ENCODE results near the gene DTD1.

DNA sequence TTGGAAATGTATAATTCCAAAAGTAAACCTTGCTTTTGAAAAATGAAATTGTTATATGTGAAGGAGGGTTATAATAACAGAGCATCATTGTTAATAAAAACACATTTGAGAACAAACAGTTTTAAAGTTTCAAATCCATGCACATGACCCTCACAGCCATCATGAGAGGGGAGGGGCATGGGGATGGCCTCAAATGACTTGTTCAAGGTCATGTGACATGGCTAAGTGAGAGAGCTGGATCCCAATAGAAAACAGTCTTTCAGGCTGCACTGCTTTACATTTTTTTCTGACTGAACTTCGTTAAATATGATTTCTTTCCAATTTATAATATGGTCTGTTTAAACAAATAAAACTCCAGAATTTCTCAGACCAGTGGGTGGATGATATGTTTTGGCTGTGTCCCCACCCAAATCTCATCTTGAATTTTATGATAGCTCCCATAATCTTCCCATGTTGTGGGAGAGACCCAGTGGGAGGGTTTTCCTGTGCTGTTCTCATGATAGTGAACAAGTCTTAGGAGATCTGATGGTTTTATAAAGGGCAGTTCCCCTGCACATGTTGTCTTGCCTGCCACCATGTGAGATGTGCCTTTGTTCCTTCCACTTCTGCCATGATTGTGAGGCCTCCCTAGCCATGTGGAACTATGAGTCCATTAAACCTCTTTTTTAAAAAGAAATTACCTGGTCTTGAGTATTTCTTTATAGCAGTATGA is 66.0 kb downstream of the DTD1 start:
- TF ChIP-seq EZH2 (IDR thresholded peaks at IDR 0.05; ENCODE audit: insufficient read depth, poor library complexity, severe bottlenecking) (no peak), EZH2phosphoT487 (IDR thresholded peaks at IDR 0.05; ENCODE audit: insufficient read depth, low read depth) (no peak)
